Activated T-helper 1 cell treated with anti-CD3 and anti-CD28 coated beads, Interleukin-12 subunit alpha, Interleukin-12 subunit beta, Interleukin-2, Interleukin-4 antibody, amounts not matched to agents 30 ng/mL and 10 ng/mL and 1 ng/mL, durations not matched to agents 14 hours and 24 hours and 36 hours (primary cell): ENCODE results near the gene STRC. TPM values are rescaled to one million over a fixed set of nuclear protein-coding genes. Genes with fewer than 3 reads are reported as not detected.

Source experiments
- total RNA-seq: library from RNA; stranded (reverse); gene quantifications from 2 replicates; pipeline ENCODE4 v1.2.3, GENCODE V29; 2022

Gene STRC
- total RNA-seq, 1 donor from 2014 or later = 0.23 TPM

Other genes with a start within 250 kb of the STRC start
- 32.9 and 34.9 TPM in 2 replicates for gene ZSCAN29, start 247.8 kb downstream of the STRC start, total RNA-seq
- gene TUBGCP4, start 247.7 kb downstream of the STRC start, total RNA-seq = 46.5 and 47.2 TPM in 2 replicates
- gene TP53BP1, start 125.6 kb downstream of the STRC start, total RNA-seq = 44.1 and 46.1 TPM in 2 replicates
- 2.2 and 2.3 TPM in 2 replicates for gene MAP1A, start 101.2 kb downstream of the STRC start, total RNA-seq
- gene PPIP5K1, start 28.6 kb downstream of the STRC start, total RNA-seq = 64.1 and 74.6 TPM in 2 replicates
- gene CKMT1B, start 24.8 kb downstream of the STRC start, total RNA-seq = 0.44 and 0.86 TPM in 2 replicates
- gene CATSPER2, start 30.0 kb upstream of the STRC start, total RNA-seq = 8.1 and 8.9 TPM in 2 replicates
- 0.15 and 0.16 TPM in 2 replicates for gene CKMT1A, start 75.1 kb upstream of the STRC start, total RNA-seq
- 299 and 303 TPM in 2 replicates for gene PDIA3, start 127.6 kb upstream of the STRC start, total RNA-seq
- 0.41 and 0.73 TPM in 2 replicates for gene ELL3, start 158.2 kb upstream of the STRC start, total RNA-seq
- 531 and 540 TPM in 2 replicates for gene SERF2, start 173.5 kb upstream of the STRC start, total RNA-seq
- 0.39 and 0.41 TPM in 2 replicates for gene SERINC4, start 181.4 kb upstream of the STRC start, total RNA-seq
- 22.0 TPM in 2 replicates for gene HYPK, start 181.8 kb upstream of the STRC start, total RNA-seq
- gene MFAP1, start 205.9 kb upstream of the STRC start, total RNA-seq = 46.4 and 46.6 TPM in 2 replicates
- 71.1 and 75.2 TPM in 2 replicates for gene WDR76, start 208.2 kb upstream of the STRC start, total RNA-seq